Germinal center (tissue), 1 donor: ENCODE results near the gene EHHADH.
"Not testable (repeated sequence)": the region's sequence is repeated elsewhere in the genome, so short reads cannot be mapped to it uniquely, and the experiment has no call there.

Experiments used
- DNase-seq: peaks from one replicate; pipeline ENCODE4 v3.0.0; 2012; ENCODE audit warnings: mixed read lengths, low spot score

Gene EHHADH

DNA sequence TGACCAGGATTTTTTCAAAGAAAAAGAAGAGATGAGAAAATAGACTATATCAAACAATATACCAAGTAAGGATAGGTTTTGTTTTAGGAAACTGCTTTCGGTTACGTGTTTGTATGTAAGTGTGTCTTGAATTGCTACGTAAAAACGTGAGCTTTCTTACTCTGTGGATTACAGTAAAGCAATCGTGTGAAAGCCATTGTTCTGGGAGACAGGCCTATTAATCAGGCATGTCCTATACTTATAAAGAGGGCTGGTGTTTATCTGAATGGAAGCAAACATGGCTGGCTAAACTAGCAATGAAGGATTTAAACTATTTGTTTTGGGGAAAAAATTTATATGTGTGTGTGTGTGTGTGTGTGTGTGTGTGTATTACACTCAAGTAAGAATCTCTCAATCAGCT is 2.6 kb downstream of the EHHADH start:
- no peak for DNase-seq

DNA sequence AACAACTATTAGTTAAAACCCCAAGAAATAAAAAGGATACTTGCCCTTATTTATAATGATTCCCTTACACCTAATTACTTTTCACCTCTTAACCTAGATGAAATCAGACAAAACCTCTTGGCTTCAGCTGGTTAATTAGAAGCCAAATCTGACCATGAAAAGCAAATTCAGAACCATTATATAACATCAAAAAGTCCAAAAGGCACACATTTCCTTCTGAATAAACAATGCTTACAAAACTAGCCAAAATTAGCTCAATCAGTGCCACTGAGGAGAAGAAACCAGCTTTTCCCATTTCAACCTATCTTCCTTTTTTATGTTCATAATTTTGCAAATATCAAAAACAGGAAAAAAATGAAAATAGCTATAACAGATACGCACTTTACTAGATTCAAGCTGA is 3.2 kb downstream of the EHHADH start:
- DNase-seq = no peak

DNA sequence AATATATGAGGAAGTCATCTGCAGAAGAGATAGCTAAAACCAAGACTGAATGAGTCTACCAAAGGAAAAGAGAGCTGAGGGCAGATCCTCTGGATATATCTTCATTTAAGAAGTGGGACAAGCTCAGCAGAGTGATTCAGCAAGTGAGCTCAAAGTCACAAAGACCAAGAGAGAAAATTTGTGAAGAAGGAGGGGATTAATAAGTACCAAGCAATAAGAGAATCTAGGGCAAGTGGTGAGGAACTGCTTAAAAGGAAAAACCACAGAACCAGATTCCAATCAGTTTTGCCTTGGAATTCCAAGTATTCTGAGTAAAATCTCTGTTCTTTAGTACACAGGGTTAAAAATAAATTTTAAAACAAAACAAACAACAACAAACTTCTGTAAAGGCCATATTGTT is 3.6 kb downstream of the EHHADH start:
- no peak for DNase-seq

DNA sequence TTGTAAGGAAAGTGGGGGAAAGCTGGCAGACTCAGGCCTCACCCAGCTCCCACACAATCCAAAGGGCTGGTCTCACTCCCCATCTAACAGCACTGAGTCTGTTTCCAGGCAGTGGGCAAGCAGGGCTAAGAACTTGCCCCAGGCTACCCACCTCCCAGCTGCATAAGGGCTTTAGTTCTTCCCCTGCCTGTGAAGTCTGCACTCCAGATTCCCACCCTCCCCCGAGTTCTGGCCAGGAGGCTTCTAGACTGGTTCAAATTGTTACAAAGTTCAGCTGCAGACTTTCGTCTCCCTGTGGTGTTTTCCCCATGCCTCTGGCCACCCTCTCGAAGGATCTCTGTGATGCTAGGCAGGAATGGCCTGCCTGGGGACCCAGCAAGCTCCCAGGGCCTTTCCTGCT is 11.2 kb downstream of the EHHADH start:
- no peak for DNase-seq

DNA sequence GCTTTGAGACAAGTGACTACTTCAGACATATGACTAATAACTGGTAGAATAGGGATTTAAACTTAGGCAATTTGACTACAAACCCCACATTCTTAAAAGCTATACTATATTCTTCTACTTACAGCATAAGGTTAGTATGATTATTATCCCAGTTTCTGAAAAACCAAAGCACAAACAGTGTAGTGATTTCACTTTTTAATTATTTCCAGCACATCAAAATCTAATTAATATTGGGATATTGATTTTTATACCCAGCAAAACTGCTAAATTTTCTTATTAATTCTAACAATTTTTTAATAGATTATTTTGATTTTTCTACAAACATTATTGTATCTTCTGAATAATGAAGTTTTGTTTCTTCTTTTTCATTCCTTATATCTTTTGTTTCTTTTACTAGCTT is 16.9 kb downstream of the EHHADH start:
- DNase-seq = no peak

DNA sequence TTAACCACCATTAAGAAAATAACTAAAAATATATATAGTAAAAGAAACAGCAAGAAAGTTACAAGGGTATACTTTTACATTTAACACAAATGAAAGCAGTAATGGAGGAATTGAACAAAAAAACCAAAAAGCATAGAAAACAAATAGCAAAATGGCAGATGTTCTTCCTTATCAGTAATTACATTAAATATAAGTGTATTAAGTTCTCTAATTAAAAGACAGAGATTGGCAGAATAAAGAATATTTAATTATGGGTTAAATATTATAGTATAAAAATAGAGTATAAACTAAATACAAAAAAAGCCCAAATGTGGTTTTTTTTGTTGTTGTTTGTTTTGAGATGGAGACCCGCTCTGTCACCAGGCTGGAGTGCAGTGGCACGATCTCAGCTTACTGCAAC is 20.5 kb downstream of the EHHADH start:
- DNase-seq = no peak

DNA sequence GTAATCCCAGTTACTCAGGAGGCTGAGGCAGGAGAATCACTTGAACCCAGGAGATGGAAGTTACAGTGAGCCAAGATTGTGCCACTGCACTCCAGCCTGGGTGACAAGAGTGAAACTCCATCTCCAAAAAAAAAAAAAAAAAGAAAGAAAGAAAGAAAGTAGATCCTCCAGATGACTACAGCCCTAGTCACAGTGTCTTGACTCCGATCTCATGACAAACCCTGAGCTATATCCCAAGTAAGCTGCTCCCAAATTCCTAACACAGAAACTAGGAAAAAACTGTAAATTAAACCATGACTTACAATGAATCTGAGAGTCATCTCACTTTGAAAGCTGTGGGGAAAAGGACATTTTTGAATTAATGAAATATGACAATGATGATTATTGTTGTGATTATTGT is 27.3 kb downstream of the EHHADH start:
- DNase-seq = not testable (repeated sequence)

DNA sequence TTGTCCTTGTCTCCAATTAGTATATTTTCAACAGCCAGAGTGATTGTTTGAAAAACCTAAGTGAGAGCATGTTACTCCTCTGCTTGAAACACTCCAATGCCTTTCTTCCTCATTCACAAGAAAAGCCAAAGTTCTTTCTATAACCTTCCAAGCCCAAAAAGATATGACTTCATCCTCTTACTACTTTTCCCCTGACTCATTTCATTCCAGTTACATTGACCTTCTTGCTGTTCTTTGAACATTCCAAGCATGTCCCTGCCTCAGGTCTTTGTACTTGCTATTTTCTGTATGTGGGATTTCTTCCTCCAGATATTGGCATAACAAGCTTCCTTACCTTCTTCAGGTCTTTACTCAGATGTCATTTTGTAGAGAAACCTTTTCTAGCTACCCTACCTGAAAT is 28.3 kb downstream of the EHHADH start:
- no peak for DNase-seq

DNA sequence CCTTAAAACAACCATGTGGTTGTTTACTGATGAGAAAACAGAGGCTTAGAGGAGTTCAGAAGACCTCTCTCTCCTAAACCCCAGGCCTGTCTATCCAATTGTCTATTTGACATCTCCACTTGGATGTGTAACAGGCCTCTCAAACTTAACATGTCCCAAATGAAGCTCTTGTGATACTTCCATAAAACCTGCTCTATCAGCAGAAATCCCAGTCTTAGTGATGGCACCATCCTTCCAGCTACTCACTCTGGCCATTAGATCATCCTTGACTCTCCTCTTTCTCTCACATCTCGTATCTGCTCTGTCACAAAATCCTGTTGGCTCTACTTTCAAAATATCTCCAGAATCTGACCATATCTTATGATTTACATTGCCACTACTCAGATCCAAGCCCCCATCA is 28.8 kb downstream of the EHHADH start:
- DNase-seq = no peak

DNA sequence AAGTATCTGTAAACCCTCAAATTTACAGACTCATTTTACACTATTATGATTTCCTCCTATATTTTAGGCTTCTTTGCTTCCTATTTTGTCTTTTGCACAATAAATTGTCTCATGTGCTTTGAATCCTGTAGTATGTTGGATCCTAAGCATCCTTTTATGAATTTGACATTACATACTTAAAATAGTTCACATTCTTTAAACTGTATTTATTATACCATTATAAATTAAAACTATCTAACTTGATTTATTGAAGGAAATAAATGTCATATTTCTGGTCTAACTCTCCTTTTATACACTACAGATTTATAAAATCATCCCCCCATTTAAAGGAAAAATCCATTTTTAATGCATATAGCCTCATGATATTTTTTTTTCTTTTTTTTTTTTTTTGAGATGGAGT is 32.6 kb downstream of the EHHADH start:
- no peak for DNase-seq

DNA sequence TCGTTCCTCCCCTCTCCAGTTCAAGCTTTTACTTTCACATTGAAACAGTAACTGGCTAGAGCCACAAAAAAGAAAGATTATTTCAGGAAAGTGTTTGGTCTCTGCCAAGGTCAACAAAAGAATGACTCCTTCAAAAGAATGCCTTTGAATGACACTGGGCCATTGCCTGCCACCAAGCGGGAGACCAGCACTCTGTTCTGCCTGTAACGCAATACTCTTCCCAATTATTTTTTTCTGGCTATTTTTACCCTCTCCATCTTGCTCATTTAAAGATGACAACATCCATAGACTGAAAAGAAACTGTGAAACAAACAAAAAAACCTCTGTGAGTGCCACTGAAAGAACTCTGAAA is 37.3 kb downstream of the EHHADH start:
- DNase-seq = no peak

DNA sequence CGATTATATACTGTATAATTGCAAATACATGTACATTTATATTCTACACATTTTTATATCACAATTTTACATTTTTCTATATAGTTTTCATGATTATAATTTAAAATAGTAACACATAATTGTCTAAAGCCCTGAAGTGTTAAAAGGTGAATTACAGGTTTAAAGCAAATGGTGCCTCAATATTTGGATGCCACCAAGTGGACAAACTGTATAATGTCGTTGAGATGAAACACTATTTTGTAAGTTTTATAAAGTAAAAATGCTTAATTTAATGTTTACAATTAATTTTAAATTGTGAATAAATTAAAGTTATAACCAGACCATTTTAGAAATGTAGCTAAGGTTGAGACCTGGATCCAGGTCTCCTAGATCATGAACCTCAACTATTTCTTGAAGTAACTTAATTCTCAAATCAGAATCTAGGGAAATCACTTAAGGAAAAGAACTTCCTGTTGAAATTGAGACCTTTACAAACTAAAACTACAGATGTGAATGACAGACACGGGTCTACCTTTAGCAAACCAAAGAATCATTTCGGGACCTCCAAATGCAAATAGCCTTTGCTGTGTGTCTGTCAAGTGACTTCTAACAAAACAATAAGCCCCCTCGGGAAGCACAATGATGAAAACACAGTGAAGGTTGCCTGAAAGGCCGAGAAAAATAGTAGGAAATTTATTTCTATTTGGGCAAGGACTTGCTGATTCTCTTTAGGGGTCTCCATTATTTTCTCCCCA is 37.8 kb downstream of the EHHADH start:
- no peak for DNase-seq

DNA sequence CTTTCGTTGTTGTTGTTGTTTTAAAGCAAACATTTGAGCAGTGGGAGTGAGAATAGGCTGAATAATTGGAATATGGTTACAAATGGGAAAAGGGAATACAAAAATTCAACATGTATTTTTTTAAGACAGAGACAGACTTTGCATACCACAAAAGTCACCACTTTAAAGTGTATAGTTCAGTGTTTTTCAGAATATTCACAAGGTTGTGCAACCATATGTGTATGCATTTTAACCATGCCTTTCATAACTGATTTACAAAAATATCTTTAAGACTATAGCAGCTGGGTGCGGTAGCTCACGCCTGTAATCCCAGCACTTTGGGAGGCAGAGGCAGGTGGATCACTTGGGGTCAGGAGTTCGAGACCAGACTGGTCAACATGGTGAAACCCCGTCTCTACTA is 41.3 kb downstream of the EHHADH start:
- DNase-seq = no peak

DNA sequence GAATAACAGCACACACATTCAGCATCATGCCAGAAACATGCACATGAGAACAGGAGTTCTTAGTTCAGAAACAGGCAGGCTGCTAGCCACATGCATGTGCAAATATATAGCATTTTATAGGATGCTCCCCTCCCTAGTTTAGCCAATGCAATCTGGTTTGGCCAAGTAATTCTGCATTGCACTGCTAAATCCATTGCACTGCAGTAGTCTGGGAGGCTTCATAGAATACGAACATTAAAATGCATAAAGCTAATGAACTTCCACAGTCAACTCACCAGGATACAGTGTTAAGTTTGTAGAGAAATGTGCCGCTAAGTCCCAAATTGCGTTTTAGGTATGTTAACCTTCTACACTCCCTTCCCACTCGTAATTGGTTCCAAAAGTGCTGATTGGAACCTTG is 41.8 kb downstream of the EHHADH start:
- DNase-seq = no peak

DNA sequence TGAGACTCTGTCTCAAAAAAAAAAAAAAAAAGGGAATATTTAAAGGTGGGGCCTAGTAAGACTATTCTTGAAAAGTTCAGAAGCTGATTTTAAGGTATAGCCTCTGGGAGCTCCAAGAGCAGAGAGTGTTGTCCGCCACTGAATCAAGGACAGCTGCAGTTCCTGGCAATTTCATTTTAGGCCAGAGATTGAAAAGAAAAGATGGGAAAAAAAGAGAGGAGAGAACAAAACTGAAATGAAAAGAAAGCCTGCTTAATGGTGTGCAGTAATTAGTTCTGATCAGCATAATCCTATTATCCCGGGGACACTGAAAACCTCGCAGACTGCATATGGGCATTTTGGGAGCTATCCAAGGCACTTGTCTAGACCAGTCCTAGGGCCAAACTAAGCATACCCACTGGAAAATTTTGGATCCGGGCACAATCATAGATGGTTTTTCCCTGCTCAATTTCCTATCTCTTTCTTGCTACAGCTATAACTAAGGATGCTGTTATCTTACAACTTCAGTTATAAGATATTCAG is 43.2 kb downstream of the EHHADH start:
- no peak for DNase-seq

DNA sequence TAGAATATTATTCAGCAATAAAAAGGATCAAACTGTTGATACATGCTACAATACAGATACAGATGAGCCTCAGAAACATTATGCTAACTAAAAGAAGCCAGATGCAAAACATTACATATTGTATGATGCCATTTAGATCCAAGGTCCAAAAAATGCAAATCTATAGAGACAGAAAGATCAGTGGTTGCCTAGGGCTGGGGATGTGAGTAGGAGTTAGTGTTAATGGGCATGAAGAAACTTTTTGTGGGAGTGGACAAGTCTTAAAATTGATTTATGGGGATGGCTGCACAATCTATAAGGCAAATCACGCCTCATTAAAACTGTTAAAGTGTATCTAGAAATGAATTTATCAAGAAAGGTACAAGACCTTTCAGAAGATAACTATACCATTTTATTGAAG is 45.0 kb downstream of the EHHADH start:
- DNase-seq = no peak

DNA sequence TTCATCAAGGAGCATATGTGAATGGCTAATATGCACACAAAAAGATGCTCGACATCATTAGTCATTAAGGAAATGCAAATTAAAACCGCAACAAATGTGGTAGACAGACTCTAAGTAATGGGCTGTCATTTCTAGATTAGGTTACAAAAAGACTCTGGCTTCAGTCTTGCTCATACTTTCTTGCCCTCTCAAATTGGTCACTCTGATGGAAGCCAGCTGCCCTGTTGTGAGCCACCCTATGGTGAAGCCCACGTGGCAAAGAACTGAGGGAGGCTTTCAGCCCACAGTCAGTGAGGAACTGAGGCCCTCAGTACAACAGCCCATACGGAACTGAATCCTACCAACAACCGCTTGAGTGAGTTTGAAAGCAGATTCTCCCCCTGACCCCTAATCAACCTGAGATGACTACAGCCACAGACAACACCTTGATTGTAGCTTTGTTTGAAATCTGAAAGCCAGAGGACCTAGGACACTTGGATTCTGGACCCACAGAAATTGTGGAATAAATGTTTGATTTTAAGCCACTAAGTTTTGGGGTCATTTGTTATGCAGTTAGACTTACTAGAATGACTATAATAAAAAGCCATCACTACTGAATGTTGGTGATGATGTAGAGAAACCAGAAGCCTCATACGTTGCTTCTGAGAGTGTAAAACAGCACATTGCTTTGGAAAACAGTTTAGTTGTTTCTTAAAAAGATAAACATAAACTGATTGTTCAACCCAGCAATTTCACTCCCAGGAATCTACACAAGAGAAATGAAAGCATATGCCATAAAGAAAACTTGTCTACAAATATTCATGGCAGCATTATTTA is 45.7 kb downstream of the EHHADH start:
- DNase-seq = peak; percentile 57

DNA sequence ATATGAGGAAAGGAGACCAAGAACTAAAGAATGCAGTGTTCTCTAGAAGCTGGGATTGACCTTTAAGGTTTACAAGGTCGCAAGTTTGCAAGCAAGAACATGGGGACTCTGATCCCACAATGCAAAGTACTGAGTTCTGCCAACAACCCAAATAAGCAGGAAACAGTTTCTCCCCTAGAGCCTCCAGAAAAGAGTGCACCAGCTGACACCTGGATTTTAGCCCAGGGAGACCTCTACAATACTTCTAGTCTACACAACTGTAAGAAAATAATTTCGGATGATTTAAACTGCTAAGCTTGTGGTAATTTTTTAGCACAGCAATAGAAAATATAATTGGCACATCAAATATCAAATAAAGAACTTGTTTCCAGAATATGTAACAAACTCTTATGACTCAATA is 46.4 kb downstream of the EHHADH start:
- DNase-seq = no peak

DNA sequence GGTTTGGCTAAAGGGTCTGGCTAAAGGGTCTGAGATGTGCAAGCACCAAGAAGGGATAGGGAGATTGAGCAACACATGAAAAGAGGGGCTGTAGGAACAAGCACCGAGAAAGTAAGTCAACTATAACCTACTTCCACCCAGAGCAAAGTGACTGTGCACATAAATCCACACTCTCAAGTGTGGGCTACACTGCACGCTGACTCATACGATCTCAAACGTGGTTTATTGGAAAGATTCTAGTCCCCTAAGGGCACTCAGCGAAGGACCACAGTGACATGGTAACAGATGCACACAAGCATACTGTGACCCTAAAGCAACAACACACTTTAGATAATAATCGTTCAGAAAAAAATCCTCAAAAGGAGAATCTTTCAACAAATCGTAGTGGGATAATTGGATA is 48.0 kb downstream of the EHHADH start:
- no peak for DNase-seq

DNA sequence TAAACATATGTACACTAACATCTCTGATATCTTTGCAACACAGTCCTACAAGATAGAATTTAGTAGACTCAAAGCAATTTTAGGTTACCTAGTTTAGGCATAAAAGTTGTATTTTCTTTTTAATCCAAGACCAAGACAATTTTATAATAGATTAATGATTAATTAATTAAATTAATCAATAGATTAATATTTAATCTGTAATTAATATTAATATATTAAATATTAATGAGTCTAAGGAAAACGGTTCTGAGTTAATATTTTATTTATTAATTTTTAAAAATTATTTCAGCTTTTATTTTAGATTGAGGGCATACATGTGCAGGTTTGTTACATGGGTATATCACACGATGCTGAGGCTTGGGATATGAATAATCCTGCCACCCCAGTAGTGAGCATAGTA is 49.0 kb downstream of the EHHADH start:
- DNase-seq = no peak

DNA sequence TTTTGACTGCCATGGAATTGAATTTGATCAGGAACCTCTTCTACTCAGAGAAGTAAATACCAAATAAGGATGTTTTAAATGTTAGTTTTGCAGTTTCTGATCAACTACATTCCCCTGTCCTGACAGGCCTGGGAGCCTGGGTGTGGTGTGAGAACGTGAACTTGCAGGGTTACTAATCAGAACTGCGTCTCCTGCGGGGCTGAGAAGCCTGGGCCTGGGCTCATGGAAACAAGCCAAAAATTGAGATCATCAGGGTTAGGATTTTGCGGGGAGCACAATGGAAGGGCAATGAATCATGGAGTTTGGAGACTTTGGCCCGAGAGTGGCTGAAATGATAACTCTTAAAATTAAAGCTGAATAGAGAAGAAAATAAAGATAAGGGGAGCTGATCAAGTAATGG is 53.2 kb downstream of the EHHADH start:
- no peak for DNase-seq

DNA sequence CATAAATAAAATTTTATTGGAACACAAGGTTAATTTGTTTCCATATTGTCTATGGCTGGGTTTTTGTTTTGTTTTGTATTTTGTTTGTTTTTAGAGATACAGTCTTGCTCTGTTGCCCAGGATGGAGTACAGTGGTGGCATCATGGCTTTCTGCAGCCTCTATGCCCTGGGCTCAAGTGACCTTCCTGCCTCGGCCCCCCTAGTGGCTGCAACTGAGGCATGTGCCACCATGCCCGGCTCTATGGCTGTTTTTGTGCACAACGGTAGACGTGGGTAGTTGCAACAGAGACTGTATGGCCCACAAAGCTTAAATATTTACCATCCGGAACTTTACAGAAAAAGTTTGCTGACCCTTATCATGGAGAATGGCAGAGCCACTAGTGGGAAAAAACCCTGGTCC is 54.2 kb downstream of the EHHADH start:
- no peak for DNase-seq

DNA sequence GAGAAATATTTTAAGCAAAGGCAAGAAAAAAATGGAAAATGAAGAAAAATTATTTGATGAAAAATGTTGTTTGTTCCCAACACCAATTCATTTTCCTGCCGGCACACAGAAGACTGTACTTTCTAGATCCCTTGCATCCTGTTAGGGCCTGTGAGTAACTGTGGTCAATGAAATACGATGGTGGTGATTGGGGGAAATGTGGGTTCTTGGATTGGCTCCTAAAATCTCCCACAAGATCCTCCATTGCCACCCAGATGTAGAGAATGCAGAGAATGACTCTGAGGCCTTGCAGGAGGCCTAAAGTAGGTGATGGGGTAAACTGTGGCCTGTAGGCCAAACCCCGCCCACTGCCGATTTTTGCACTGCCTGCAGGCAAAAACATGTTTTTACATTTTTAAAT is 54.6 kb downstream of the EHHADH start:
- no peak for DNase-seq

DNA sequence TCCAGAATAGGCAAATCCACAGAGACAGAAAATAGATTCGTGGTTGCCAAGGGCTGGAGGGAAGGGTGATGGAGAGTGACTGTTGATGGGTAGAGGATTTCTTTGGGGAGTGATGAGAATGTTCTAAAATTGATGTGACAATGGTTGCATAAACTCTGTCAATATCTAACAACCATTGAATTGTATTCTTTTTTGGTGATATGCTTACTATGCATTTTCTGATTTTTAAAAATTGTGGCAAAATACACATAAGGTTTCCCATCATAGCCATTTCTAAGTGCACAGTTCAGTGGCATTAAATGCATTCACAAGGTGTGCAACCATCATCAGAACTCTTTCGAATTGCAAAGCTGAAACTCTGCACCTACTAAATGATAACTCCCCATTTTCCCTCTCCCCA is 56.8 kb downstream of the EHHADH start:
- DNase-seq = no peak
